HCT116 (cell line): Measurements from ENCODE around the gene MPC1. TPM values are rescaled to one million over a fixed set of nuclear protein-coding genes. Genes with fewer than 3 reads are reported as not detected.

ENCODE experiments used
- ATAC-seq: fragments of 200-7000 bp; cut with Tn5 transposase; 2 replicates; pipeline ENCODE4 v1.9.1; 2020; ENCODE audit warnings: mild to moderate bottlenecking, moderate library complexity
- BruUV-seq: library from RNA; stranded (reverse); fragments of 400-500 nt; replicated peaks from 2 replicates; lab custom pipeline; 2021; lab: Mats Ljungman, UMichigan
- CTCF ChIA-PET: fragments of 300-600 bp; sonication (Branson Sonifier 250); formaldehyde crosslinking; loops from one replicate; lab custom pipeline; 2021; ENCODE audit warnings: antibody characterized with exemption; lab: Charles Lee
- POLR2A ChIA-PET: fragments of 300-600, 350-600 bp; sonication (Branson Sonifier 250); formaldehyde crosslinking; loops from one replicate; lab custom pipeline; 2021; ENCODE audit warnings: antibody characterized with exemption; lab: Charles Lee
- RAD21 ChIA-PET, 2 experiments: fragments of 300-600 bp; sonication (Branson Sonifier 250); formaldehyde crosslinking; loops; one replicate each; lab custom pipeline; 2023; ENCODE audit warnings: low total read pairs in 2 of 2; ENCODE audit not compliant: uncharacterized antibody in 2 of 2, unreplicated experiment in 2 of 2, low non-redundant PET in 1 of 2; lab: Charles Lee
- DNase-seq: peaks from one replicate; pipeline ENCODE4 v3.0.0-alpha.2; 2010; ENCODE audit warnings: low read depth, low spot score
- H2AFZ ChIP-seq: fragments of 200-600 bp; shearing (Covaris generic), sonication (generic); 2 replicates; pipeline ENCODE4 v1.6.1; 2017; ENCODE audit warnings: low read depth, mixed run types, mixed read lengths, antibody characterized with exemption, low read length; ENCODE audit not compliant: poor library complexity, severe bottlenecking
- H3K27ac ChIP-seq: 2 replicates; pipeline ENCODE4 v1.5.1; 2012; ENCODE audit warnings: low read depth, low read length
- H3K27me3 ChIP-seq: fragments of 200-600 bp; sonication (generic); 2 replicates; pipeline ENCODE4 v1.6.1; 2016; ENCODE audit warnings: mixed run types, low read length, mixed read lengths; ENCODE audit not compliant: insufficient read depth
- H3K36me3 ChIP-seq, 2 experiments: fragments of 200-500 bp in 1 of 2; fragments of 200-600 bp in 1 of 2; sonication (Bioruptor generic) in 1 of 2; sonication (generic) in 1 of 2; 2 replicates each; pipeline versions ENCODE4 v1.5.1 to v1.6.1; 2014 to 2016; ENCODE audit warnings: low read length in 2 of 2, inconsistent platforms in 1 of 2, mixed read lengths in 1 of 2, mixed run types in 1 of 2; ENCODE audit not compliant: insufficient read depth in 2 of 2, control insufficient read depth in 1 of 2
- H3K4me1 ChIP-seq, 2 experiments: fragments of 200-600 bp in 1 of 2; sonication (generic) in 1 of 2; 2 replicates each; pipeline versions ENCODE4 v1.5.1 to v1.6.1; 2012 to 2017; ENCODE audit warnings: low read length in 2 of 2, inconsistent platforms in 1 of 2, mild to moderate bottlenecking in 1 of 2, mixed read lengths in 1 of 2, mixed run types in 1 of 2, moderate library complexity in 1 of 2; ENCODE audit not compliant: insufficient read depth in 2 of 2, control insufficient read depth in 1 of 2
- H3K4me2 ChIP-seq: fragments of 200-600 bp; sonication (generic); 2 replicates; pipeline ENCODE4 v1.6.1; 2017; ENCODE audit warnings: mixed run types, low read length, mixed read lengths
- H3K4me3 ChIP-seq, 2 experiments: fragments of 200-600 bp in 1 of 2; sonication (generic) in 1 of 2; replicated peaks in 1 of 2; 2 replicates each; pipeline ENCODE4 v1.5.1; 2011 to 2016; ENCODE audit warnings: low read length in 2 of 2, control low read depth in 1 of 2, low read depth in 1 of 2, mild to moderate bottlenecking in 1 of 2, mixed read lengths in 1 of 2, mixed run types in 1 of 2
- H3K79me2 ChIP-seq: fragments of 200-600 bp; sonication (generic); 2 replicates; pipeline ENCODE4 v1.6.1; 2017; ENCODE audit warnings: mild to moderate bottlenecking, mixed run types, low read length, moderate library complexity, mixed read lengths; ENCODE audit not compliant: insufficient read depth
- H3K9ac ChIP-seq: fragments of 200-600 bp; sonication (generic); 2 replicates; pipeline ENCODE4 v1.6.1; 2016; ENCODE audit warnings: low read length, mixed read lengths
- H3K9me2 ChIP-seq: fragments of 200-600 bp; sonication (generic), shearing (Covaris generic); 2 replicates; pipeline ENCODE4 v1.6.1; 2017; ENCODE audit warnings: mixed run types, mild to moderate bottlenecking, moderate library complexity; ENCODE audit not compliant: insufficient read depth
- H3K9me3 ChIP-seq, 2 experiments: fragments of 200-500 bp in 1 of 2; fragments of 200-600 bp in 1 of 2; sonication (Bioruptor generic) in 1 of 2; sonication (generic) in 1 of 2; 2 replicates each; pipeline ENCODE4 v1.6.1; 2014 to 2017; ENCODE audit warnings: low read length in 2 of 2, mixed read lengths in 2 of 2, inconsistent platforms in 1 of 2, low read depth in 1 of 2, mild to moderate bottlenecking in 1 of 2, mixed run types in 1 of 2, moderate library complexity in 1 of 2; ENCODE audit not compliant: control insufficient read depth in 1 of 2, insufficient read depth in 1 of 2
- H4K20me1 ChIP-seq: fragments of 200-600 bp; sonication (generic), shearing (Covaris generic); 2 replicates; pipeline ENCODE4 v1.6.1; 2017; ENCODE audit warnings: mixed run types, mild to moderate bottlenecking, moderate library complexity; ENCODE audit not compliant: insufficient read depth
- CEBPB ChIP-seq: IDR thresholded peaks from 2 replicates; pipeline ENCODE4 v1.6.1; 2012; ENCODE audit warnings: low read depth
- EGR1 ChIP-seq: IDR thresholded peaks from 2 replicates; pipeline ENCODE4 v1.6.1; 2012; ENCODE audit warnings: low read depth
- ELF1 ChIP-seq: IDR thresholded peaks from 2 replicates; pipeline ENCODE4 v1.6.1; 2012; ENCODE audit warnings: low read depth, borderline replicate concordance
- EZH2 ChIP-seq: fragments of 200-600 bp; sonication (generic); IDR thresholded peaks from 2 replicates; pipeline ENCODE4 v1.6.1; 2017; ENCODE audit warnings: antibody characterized with exemption, mixed run types
- EZH2phosphoT487 ChIP-seq: fragments of 200-600 bp; IDR thresholded peaks from 2 replicates; pipeline ENCODE4 v1.6.1; 2018; ENCODE audit warnings: antibody characterized with exemption, borderline replicate concordance
- POLR2AphosphoS5 ChIP-seq: IDR thresholded peaks from 2 replicates; pipeline ENCODE4 v1.6.1; 2011; ENCODE audit warnings: mild to moderate bottlenecking, low read depth, low read length, moderate library complexity
- SIN3A ChIP-seq: IDR thresholded peaks from 2 replicates; pipeline ENCODE4 v1.6.1; 2012; ENCODE audit warnings: low read depth
- ZFX ChIP-seq: fragments of 450-650 bp; IDR thresholded peaks from 2 replicates; pipeline ENCODE4 v1.6.1; 2017
- intact Hi-C: fragments of 100-400 bp; cut with micrococcal nuclease; formaldehyde crosslinking; loops from 2 replicates; pipeline ENCODE4 v1.10.0; 2022
- total RNA-seq: library from RNA; stranded (reverse); gene quantifications from one replicate; pipeline ENCODE4 v1.2.1, GENCODE V29; 2021; ENCODE audit not compliant: unreplicated experiment
- TF ChIP-seq, protein P1 (sequence below): IDR thresholded peaks from 2 replicates; pipeline ENCODE4 v1.6.1; 2012
- TF ChIP-seq, protein P2 (sequence below): IDR thresholded peaks from 2 replicates; pipeline ENCODE4 v1.6.1; 2012

Gene MPC1
- total RNA-seq, 1 experiment from 2014 or later, result 15.9 TPM

DNA sequence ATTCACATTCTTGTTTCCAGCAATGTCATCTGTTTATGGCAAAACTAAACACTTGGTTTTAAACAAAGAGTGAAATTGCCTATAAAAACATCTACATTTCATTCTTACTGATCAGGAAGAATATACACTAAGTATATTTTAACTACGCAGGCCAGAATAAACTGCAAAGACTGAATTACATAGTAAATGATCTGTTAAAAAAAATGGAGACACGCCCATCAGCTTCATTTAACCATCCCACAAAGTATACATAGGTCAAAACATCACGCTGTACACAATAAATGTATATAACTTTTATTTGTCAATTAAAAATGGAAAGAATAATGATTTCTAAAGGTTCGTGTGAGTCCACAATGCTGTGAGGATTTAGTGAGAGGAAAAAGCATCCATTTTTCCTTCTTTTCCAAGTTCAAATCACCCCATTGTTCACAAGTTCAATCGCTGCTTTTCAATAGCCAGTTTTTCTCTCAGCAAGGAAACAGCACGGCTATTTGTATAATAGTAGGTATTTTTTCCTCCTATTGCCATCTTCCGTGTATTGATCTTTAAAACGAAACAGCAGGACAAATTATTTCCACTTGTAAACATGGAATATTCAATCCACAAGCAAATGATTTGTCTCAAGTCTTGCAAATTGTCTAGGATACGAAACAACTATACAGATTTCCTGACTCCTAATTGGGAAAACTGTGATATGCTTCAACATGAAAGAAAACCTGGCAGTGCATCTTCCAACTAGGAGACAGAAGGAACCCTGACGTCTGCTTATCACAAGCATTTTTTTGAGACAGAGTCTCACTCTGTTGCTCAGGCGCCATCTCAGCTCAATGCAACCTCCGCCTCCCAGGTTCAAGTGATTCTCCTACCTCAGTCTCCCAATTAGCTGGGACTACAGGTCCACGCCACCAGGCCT lies 51.0 kb downstream of the MPC1 start:
- peaks cover 14% of the 10 kb centered on the region; the same call in 1 of the 2 replicates for H4K20me1 ChIP-seq
- no peaks in the 10 kb centered on the region for H3K9me2 ChIP-seq
- peaks cover 0 to 7% of the 10 kb centered on the region in 2 experiments; a peak in 1 of 4 replicates for H3K4me1 ChIP-seq
- H3K27ac ChIP-seq, result no peak overlapping the region
- TF ChIP-seq, protein P1, sequence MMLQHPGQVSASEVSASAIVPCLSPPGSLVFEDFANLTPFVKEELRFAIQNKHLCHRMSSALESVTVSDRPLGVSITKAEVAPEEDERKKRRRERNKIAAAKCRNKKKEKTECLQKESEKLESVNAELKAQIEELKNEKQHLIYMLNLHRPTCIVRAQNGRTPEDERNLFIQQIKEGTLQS, result no peak
- TF ChIP-seq ELF1, result no peak
- no peak for TF ChIP-seq POLR2AphosphoS5
- TF ChIP-seq, protein P2, sequence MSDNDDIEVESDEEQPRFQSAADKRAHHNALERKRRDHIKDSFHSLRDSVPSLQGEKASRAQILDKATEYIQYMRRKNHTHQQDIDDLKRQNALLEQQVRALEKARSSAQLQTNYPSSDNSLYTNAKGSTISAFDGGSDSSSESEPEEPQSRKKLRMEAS, result no peak
- TF ChIP-seq EGR1, result no peak
- no peak for TF ChIP-seq SIN3A
- no peak for TF ChIP-seq EZH2phosphoT487
- TF ChIP-seq ZFX, result no peak
- no peak for TF ChIP-seq CEBPB
- TF ChIP-seq EZH2, result no peak
- no peak overlapping the region for H2AFZ ChIP-seq
- POLR2A ChIA-PET, result no interaction called here
- intact Hi-C loops, result no loop called here
- no peak overlapping the region for H3K4me3 ChIP-seq
- DNase-seq (no peak), ATAC-seq (no peak)
- RAD21 ChIA-PET, result no interaction called here
- H3K9ac ChIP-seq, result no peak overlapping the region
- CTCF ChIA-PET, result no interaction called here
- no peaks in the 10 kb centered on the region for H3K27me3 ChIP-seq
- peaks cover 5 to 21% of the 10 kb centered on the region in 2 experiments for H3K36me3 ChIP-seq
- H3K79me2 ChIP-seq, result peaks cover 100% of the 10 kb centered on the region
- H3K9me3 ChIP-seq, result no peaks in the 10 kb centered on the region
- no TSS peak for BruUV-seq
- no peak overlapping the region for H3K4me2 ChIP-seq
